Measurements from ENCODE around the gene PAPSS1. TPM values are rescaled to one million over a fixed set of nuclear protein-coding genes. Genes with fewer than 3 reads are reported as not detected.

The PAPSS1 gene
- total RNA-seq, 4 donors from 2014 or later: 22.7 to 35.3 (median 29.6) TPM

DNA sequence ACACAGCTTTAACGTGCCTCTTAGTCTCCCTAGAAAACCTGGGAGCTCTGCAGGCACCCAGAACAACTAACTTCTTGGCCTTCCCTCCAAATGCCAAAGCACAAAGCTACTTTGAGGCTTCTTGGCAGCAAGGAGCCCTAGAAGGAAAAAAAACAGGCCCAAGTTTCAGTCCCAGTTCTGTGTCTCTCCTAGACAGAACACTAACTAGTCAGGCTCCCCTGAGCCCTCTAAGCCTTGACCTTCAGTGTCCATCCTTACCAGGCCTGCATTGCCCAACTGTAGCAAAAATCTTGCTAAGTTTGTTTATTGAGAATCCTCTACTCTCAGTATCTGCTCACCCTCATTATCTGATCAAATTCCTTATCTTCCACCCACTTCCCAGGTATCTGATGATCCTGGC is 79.2 kb downstream of the PAPSS1 start:
- no peak for TF ChIP-seq POLR2A (IDR thresholded peaks at IDR 0.05)
- TF ChIP-seq CTCF (IDR thresholded peaks at IDR 0.05): no peak
- H3K4me1 ChIP-seq: no peaks in the 10 kb centered on the region
- 71 to 73% methylated on average over 1 of the region's 1 CpG for WGBS, 2 donors
- no peak for DNase-seq
- no peaks in the 10 kb centered on the region for H3K27me3 ChIP-seq
- H3K27ac ChIP-seq: no peak overlapping the region
- intact Hi-C loops (cut with DNase I): no loop called here
- no peaks in the 10 kb centered on the region for H3K9me3 ChIP-seq
- peaks cover 10 to 12% of the 10 kb centered on the region in 2 donors for H3K36me3 ChIP-seq
- no peak overlapping the region for H3K4me3 ChIP-seq (replicated peaks in 1 of 3)

GRCh38 chr4:107640197-107640596 is 79.8 kb downstream of the PAPSS1 start:
- no peaks in the 10 kb centered on the region for H3K27me3 ChIP-seq
- H3K4me1 ChIP-seq: no peaks in the 10 kb centered on the region
- no peak overlapping the region for H3K27ac ChIP-seq
- DNase-seq: no peak
- intact Hi-C loops (cut with DNase I): no loop called here
- no peaks in the 10 kb centered on the region for H3K9me3 ChIP-seq
- no peak overlapping the region for H3K4me3 ChIP-seq (replicated peaks in 1 of 3)
- TF ChIP-seq POLR2A (IDR thresholded peaks at IDR 0.05) (no peak), CTCF (IDR thresholded peaks at IDR 0.05) (no peak)
- 88% methylated on average over 2 of the region's 2 CpGs for WGBS, 2 donors
- H3K36me3 ChIP-seq: peaks cover 10 to 12% of the 10 kb centered on the region in 2 donors

DNA sequence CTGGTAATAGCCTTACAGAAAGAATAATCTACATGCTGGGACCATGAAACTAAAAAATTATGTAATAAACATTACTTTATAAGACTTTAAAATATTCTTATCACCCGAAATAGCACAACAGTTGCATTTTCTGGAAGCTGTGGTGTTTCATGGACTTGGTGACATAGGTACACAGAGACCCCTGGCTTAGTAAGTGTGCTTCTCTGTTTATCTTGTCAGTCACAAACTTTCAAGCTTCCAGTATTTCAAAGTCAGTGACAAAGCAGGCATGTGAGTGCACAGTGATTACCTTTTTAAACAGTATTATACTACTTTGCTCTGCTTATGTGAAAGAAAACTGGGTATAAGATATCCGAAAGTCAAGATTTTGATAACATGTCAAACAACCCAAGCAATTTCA is 84.3 kb downstream of the PAPSS1 start:
- TF ChIP-seq POLR2A (IDR thresholded peaks at IDR 0.05): no peak
- no peak for TF ChIP-seq CTCF (IDR thresholded peaks at IDR 0.05)
- whole genome bisulfite sequencing, 2 donors: 92 to 94% methylated on average over 2 of the region's 2 CpGs
- Histone ChIP-seq H3K9me3 (no peaks in the 10 kb centered on the region), H3K36me3 (no peaks in the 10 kb centered on the region), H3K4me1 (no peaks in the 10 kb centered on the region), H3K27me3 (no peaks in the 10 kb centered on the region), H3K4me3 (replicated peaks in 1 of 3) (no peak overlapping the region), H3K27ac (no peak overlapping the region)
- intact Hi-C loops (cut with DNase I): no loop called here
- DNase-seq: no peak

DNA sequence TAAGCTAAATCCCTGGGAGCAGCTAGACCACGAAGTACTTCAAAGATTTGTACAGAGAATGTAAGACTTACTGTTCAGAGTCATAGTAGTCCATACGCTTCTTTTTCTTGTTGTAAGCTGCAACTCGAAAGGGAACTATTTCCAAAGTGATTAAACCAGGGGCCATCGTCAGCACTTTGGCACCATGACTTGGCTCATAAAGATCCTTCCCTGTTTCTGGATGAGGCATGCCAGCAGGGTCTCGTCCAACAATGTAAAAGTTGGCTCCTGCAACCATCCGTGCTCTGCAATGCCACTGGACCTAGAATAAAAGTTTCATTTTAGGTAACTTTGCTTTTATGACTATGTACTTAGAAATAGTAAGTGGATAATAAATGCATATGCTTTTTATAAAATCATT is 88.5 kb downstream of the PAPSS1 start:
- no peak overlapping the region for H3K4me3 ChIP-seq (replicated peaks in 1 of 3)
- no peaks in the 10 kb centered on the region for H3K4me1 ChIP-seq
- no peaks in the 10 kb centered on the region for H3K9me3 ChIP-seq
- H3K27me3 ChIP-seq: no peaks in the 10 kb centered on the region
- no peak overlapping the region for H3K27ac ChIP-seq
- no peak for DNase-seq
- intact Hi-C loops (cut with DNase I): no loop called here
- H3K36me3 ChIP-seq: no peaks in the 10 kb centered on the region
- 70 to 94% methylated on average over 6 of the region's 6 CpGs for WGBS, 2 donors
- TF ChIP-seq POLR2A (IDR thresholded peaks at IDR 0.05): no peak
- TF ChIP-seq CTCF (IDR thresholded peaks at IDR 0.05): no peak

DNA sequence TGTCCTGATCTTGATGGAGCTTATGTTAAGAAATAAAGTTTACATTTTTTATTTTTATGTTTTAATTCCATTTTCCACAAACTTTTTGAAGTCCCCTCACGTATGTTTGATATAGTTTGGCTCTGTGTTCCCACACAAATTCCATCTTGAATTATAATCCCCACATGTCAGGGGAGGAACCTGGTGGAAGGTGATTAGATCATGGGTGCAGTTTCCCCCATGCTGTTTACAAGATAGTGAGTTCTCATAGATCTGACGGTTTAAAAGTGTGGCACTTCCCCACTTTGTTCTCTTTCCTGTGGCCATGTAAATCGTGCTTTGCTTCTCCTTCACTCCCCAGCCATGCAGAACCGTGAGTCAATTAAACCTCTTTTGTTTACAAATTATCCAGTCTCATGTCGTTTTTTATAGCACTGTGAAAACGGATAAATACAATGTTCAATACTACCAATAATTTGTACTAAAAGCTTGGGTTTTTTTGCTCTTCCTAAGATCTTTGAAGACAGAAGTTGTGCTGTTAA is 89.8 kb downstream of the PAPSS1 start:
- H3K36me3 ChIP-seq: no peaks in the 10 kb centered on the region
- no peak for DNase-seq
- no peak overlapping the region for H3K4me3 ChIP-seq (replicated peaks in 1 of 3)
- no peaks in the 10 kb centered on the region for H3K9me3 ChIP-seq
- H3K27me3 ChIP-seq: no peaks in the 10 kb centered on the region
- WGBS, 2 donors: 75 to 79% methylated on average over 6 of the region's 6 CpGs
- intact Hi-C loops (cut with DNase I): no loop called here
- TF ChIP-seq POLR2A (IDR thresholded peaks at IDR 0.05) (no peak), CTCF (IDR thresholded peaks at IDR 0.05) (no peak)
- H3K27ac ChIP-seq: no peak overlapping the region
- H3K4me1 ChIP-seq: no peaks in the 10 kb centered on the region

All from thyroid gland (tissue), 4 donors.